ACC112 (cell line): ENCODE measurements around the gene USP40.
"Not testable (repeated sequence)": the region's sequence is repeated elsewhere in the genome, so short reads cannot be mapped to it uniquely, and the experiment has no call there.

Experiments used
- H2AFZ ChIP-seq: fragments of 200-600 bp; sonication (generic); one replicate; pipeline ENCODE4 v1.6.0; 2017; ENCODE audit warnings: antibody characterized with exemption, low read length; ENCODE audit not compliant: unreplicated experiment
- H3K27ac ChIP-seq: fragments of 200-600 bp; sonication (generic); 2 replicates; pipeline ENCODE4 v1.5.1; 2014; ENCODE audit warnings: low read depth, mild to moderate bottlenecking, antibody characterized with exemption, low read length, moderate library complexity
- H3K27me3 ChIP-seq: fragments of 200-600 bp; sonication (generic); 2 replicates; pipeline ENCODE4 v1.6.1; 2014; ENCODE audit warnings: mild to moderate bottlenecking, antibody characterized with exemption, low read length, moderate library complexity, mixed read lengths; ENCODE audit not compliant: insufficient read depth
- H3K36me3 ChIP-seq: fragments of 200-600 bp; sonication (generic); 2 replicates; pipeline ENCODE4 v1.6.1; 2016; ENCODE audit warnings: mild to moderate bottlenecking, antibody characterized with exemption, low read length, moderate library complexity, mixed read lengths; ENCODE audit not compliant: insufficient read depth
- H3K4me1 ChIP-seq: fragments of 200-600 bp; sonication (generic); one replicate; pipeline ENCODE4 v1.6.1; 2016; ENCODE audit warnings: low read length, mixed read lengths; ENCODE audit not compliant: insufficient read depth, unreplicated experiment, control insufficient read depth
- H3K4me3 ChIP-seq: fragments of 200-600 bp; sonication (generic); 2 replicates; pipeline ENCODE4 v1.5.1; 2014; ENCODE audit warnings: mild to moderate bottlenecking, low read depth, low read length
- H3K79me2 ChIP-seq: fragments of 200-600 bp; sonication (generic); one replicate; pipeline ENCODE4 v1.6.0; 2016; ENCODE audit warnings: low read length; ENCODE audit not compliant: control insufficient read depth, unreplicated experiment, insufficient read depth

Gene USP40

GRCh38 chr2:233566141-233566956, at the start of gene USP40:
USP40 (minus strand) TSS chr2:233566782; CDS start chr2:233565554, 1,228 bp downstream.
- Histone ChIP-seq H3K27ac (peak within 1 kb of the TSS; percentile 74), H3K79me2 (peaks cover 17% of the 10 kb centered on the region), H3K36me3 (peaks cover 8% of the 10 kb centered on the region), H3K27me3 (0 out of 2 replicates have a peak, but pooled peaks cover 2% of the 10 kb centered on the region), H3K4me3 (peak within 1 kb of the TSS; percentile 81), H2AFZ (peak within 1 kb of the TSS; percentile 65), H3K4me1 (peaks cover 9% of the 10 kb centered on the region)

- Histone ChIP-seq H3K79me2 (no peaks in the 10 kb centered on the region), H3K27ac (no peak overlapping the region), H3K27me3 (peaks cover 17% of the 10 kb centered on the region; the same call in 1 of the 2 replicates), H2AFZ (no peak overlapping the region), H3K36me3 (no peaks in the 10 kb centered on the region), H3K4me1 (no peaks in the 10 kb centered on the region), H3K4me3 (no peak overlapping the region)
Measured at GRCh38 chr2:233611284-233611683, 44.7 kb upstream of the USP40 start.

GRCh38 chr2:233605680-233606079, 39.1 kb upstream of the USP40 start:
- H3K79me2 ChIP-seq: no peaks in the 10 kb centered on the region
- H3K4me1 ChIP-seq: no peaks in the 10 kb centered on the region
- no peak overlapping the region for H3K27ac ChIP-seq
- no peak overlapping the region for H3K4me3 ChIP-seq
- no peaks in the 10 kb centered on the region for H3K36me3 ChIP-seq
- no peak overlapping the region for H2AFZ ChIP-seq
- peaks cover 11% of the 10 kb centered on the region; the same call in 1 of the 2 replicates for H3K27me3 ChIP-seq

- peaks cover 11% of the 10 kb centered on the region; the same call in 1 of the 2 replicates for H3K27me3 ChIP-seq
- H3K36me3 ChIP-seq: no peaks in the 10 kb centered on the region
Measured at GRCh38 chr2:233604826-233605225, 38.2 kb upstream of the USP40 start.

GRCh38 chr2:233603520-233603919, 36.9 kb upstream of the USP40 start:
- Histone ChIP-seq H3K4me3 (no peak overlapping the region), H3K79me2 (no peaks in the 10 kb centered on the region), H3K27ac (no peak overlapping the region), H3K36me3 (no peaks in the 10 kb centered on the region), H3K27me3 (peaks cover 16% of the 10 kb centered on the region; the same call in 1 of the 2 replicates), H3K4me1 (no peaks in the 10 kb centered on the region), H2AFZ (no peak overlapping the region)

More at GRCh38 chr2:233604826-233605225, 38.2 kb upstream of the USP40 start:
- Histone ChIP-seq H3K4me1 (no peaks in the 10 kb centered on the region), H3K4me3 (no peak overlapping the region), H3K27ac (no peak overlapping the region), H3K79me2 (no peaks in the 10 kb centered on the region), H2AFZ (no peak overlapping the region)

- no peak overlapping the region for H3K27ac ChIP-seq
- peaks cover 15% of the 10 kb centered on the region; the same call in 1 of the 2 replicates for H3K27me3 ChIP-seq
- no peaks in the 10 kb centered on the region for H3K4me1 ChIP-seq
- no peak overlapping the region for H2AFZ ChIP-seq
- H3K79me2 ChIP-seq: no peaks in the 10 kb centered on the region
- no peak overlapping the region for H3K4me3 ChIP-seq
- no peaks in the 10 kb centered on the region for H3K36me3 ChIP-seq
Measured at GRCh38 chr2:233602076-233602475, 35.5 kb upstream of the USP40 start.

- Histone ChIP-seq H3K27ac (no peak overlapping the region), H2AFZ (no peak overlapping the region), H3K79me2 (no peaks in the 10 kb centered on the region), H3K4me3 (no peak overlapping the region), H3K27me3 (peaks cover 11% of the 10 kb centered on the region; the same call in 1 of the 2 replicates), H3K4me1 (no peaks in the 10 kb centered on the region), H3K36me3 (no peaks in the 10 kb centered on the region)
Measured at GRCh38 chr2:233600386-233600785, 33.8 kb upstream of the USP40 start.

- no peaks in the 10 kb centered on the region for H3K79me2 ChIP-seq
- no peaks in the 10 kb centered on the region for H3K4me1 ChIP-seq
- H3K36me3 ChIP-seq: no peaks in the 10 kb centered on the region
- no peak overlapping the region for H3K27ac ChIP-seq
- no peak overlapping the region for H3K4me3 ChIP-seq
- H3K27me3 ChIP-seq: peaks cover 11% of the 10 kb centered on the region; the same call in 1 of the 2 replicates
- H2AFZ ChIP-seq: no peak overlapping the region
Measured at GRCh38 chr2:233598952-233599351, 32.4 kb upstream of the USP40 start.

GRCh38 chr2:233597522-233597921, 30.9 kb upstream of the USP40 start:
- Histone ChIP-seq H3K27ac (no peak overlapping the region), H3K4me3 (no peak overlapping the region), H3K36me3 (no peaks in the 10 kb centered on the region), H3K79me2 (no peaks in the 10 kb centered on the region), H3K27me3 (peaks cover 7% of the 10 kb centered on the region; the same call in 1 of the 2 replicates), H2AFZ (no peak overlapping the region), H3K4me1 (no peaks in the 10 kb centered on the region)

GRCh38 chr2:233593201-233593600, 26.6 kb upstream of the USP40 start:
- Histone ChIP-seq H3K4me3 (no peak overlapping the region), H3K79me2 (no peaks in the 10 kb centered on the region), H3K27me3 (no peaks in the 10 kb centered on the region), H2AFZ (no peak overlapping the region), H3K4me1 (no peaks in the 10 kb centered on the region), H3K36me3 (no peaks in the 10 kb centered on the region), H3K27ac (no peak overlapping the region)

- not testable (repeated sequence) for H3K27ac ChIP-seq, H3K4me3 ChIP-seq
Measured at GRCh38 chr2:233592706-233593105, 26.1 kb upstream of the USP40 start.

More at GRCh38 chr2:233592706-233593105, 26.1 kb upstream of the USP40 start:
- not testable (repeated sequence) for H3K4me1 ChIP-seq, H3K79me2 ChIP-seq, H3K27me3 ChIP-seq, H3K36me3 ChIP-seq, H2AFZ ChIP-seq
